GM12878 (cell line): ENCODE measurements around the gene ACOT6.
"Not testable (repeated sequence)": the region's sequence is repeated elsewhere in the genome, so short reads cannot be mapped to it uniquely, and the experiment has no call there.

Source experiments
- CHD2 ChIP-seq: IDR thresholded peaks from 2 replicates; pipeline ENCODE4 v1.6.1; 2011; ENCODE audit warnings: low read depth, low read length, improper control_type of control experiment, borderline replicate concordance
- CTCF ChIP-seq, 3 experiments: IDR thresholded peaks in 2 of 3; conservative IDR thresholded peaks in 1 of 3; 2 replicates each; pipeline ENCODE4 v1.5.1; 2011; ENCODE audit warnings: low read depth in 3 of 3, low read length in 3 of 3, mild to moderate bottlenecking in 3 of 3, control low read depth in 2 of 3, moderate library complexity in 2 of 3, inconsistent platforms in 1 of 3, mixed read lengths in 1 of 3; ENCODE audit not compliant: control insufficient read depth in 2 of 3, insufficient read depth in 1 of 3; ENCODE audit errors: extremely low read depth in 1 of 3
- EGR1 ChIP-seq, 2 experiments: IDR thresholded peaks; 1 replicate in 1 of 2; 2 replicates in 1 of 2; pipeline ENCODE4 v1.6.1; 2011 to 2012; ENCODE audit warnings: low read depth in 2 of 2, low read length in 2 of 2, borderline replicate concordance in 1 of 2, mild to moderate bottlenecking in 1 of 2, moderate library complexity in 1 of 2
- EZH2 ChIP-seq: IDR thresholded peaks from 2 replicates; pipeline ENCODE4 v1.6.1; 2012; ENCODE audit warnings: low read depth, mild to moderate bottlenecking, control low read depth, inconsistent platforms, low read length, borderline replicate concordance; ENCODE audit not compliant: control insufficient read depth
- NR2C1 ChIP-seq: fragments of 450-650 bp; IDR thresholded peaks from 2 replicates; pipeline ENCODE4 v1.6.1; 2017; ENCODE audit warnings: antibody characterized with exemption, mild to moderate bottlenecking, moderate library complexity
- POLR2AphosphoS5 ChIP-seq: IDR thresholded peaks from 2 replicates; pipeline ENCODE4 v1.6.1; 2011; ENCODE audit warnings: mild to moderate bottlenecking, low read length, inconsistent platforms
- RFX5 ChIP-seq: IDR thresholded peaks from 2 replicates; pipeline ENCODE4 v1.6.1; 2011; ENCODE audit warnings: low read depth, low read length, improper control_type of control experiment
- ZZZ3 ChIP-seq: IDR thresholded peaks from 2 replicates; pipeline ENCODE4 v1.6.1; 2011; ENCODE audit warnings: low read depth; ENCODE audit not compliant: control insufficient read depth, insufficient read length

GRCh38 chr14:73573740-73574139 is 38.6 kb upstream of the ACOT6 start:
- not testable (repeated sequence) for TF ChIP-seq ZZZ3; POLR2AphosphoS5; CTCF (IDR thresholded peaks at IDR 0.05 in 2 of 3, conservative IDR thresholded peaks at IDR 0.05 in 1 of 3; ENCODE audit: control insufficient read depth in 2 of 3, extremely low read depth in 1 of 3, insufficient read depth in 1 of 3, low read depth in 3 of 3, low read length in 3 of 3); EGR1 (IDR thresholded peaks at IDR 0.05; ENCODE audit: borderline replicate concordance in 1 of 2, low read depth in 2 of 2, low read length in 2 of 2); RFX5; NR2C1; EZH2; CHD2
